ENCODE data around the gene WNT1.

The WNT1 gene

DNA sequence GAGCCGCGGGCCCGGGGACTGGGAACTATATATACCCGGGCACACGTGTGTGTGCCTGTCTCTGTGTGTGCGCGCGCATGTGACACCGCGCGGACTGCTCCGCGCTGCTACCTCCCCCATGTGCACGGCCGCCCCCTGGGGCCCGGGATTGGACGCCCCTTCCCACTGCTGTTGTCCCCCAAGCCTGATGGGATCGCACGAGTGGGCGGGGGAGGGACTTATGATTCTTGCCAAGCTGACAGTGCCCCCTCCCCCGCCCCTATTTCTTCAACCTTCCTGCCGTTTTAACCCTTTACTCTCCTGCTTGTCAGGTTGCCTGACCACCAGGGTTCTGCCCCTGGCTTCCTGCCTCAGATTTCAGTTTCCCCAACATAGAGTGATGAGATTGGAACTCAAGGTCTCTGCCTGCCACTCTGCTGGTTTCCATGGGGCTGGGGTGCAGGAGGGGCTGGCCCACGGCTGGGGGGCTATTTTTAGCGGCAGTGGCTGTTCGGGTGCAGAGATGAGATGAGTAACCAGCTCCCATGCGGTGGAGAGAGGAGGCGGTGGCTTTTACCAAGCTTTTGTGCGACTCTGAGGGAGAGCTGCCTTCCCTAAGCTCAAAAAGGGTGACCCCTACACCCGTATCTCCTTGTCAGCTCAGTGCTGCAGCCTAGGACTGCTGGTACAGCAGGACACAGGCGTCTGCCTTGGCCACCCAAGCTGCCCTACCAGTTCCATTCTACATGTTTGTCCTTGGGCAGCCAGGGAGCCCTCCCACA, 21.4 kb downstream of the WNT1 start, which contains the start of gene DDN:
DDN (minus strand) TSS at position 5 of the 761 bp plus-strand sequence. CDS start 88 bp downstream, outside the sequence.
- H3K4me3 Mint-ChIP-seq = peak within 1 kb of the TSS; percentile 67
- peaks cover 38% of the 10 kb centered on the region for H3K4me1 Mint-ChIP-seq
- no peaks in the 10 kb centered on the region for H3K9me3 Mint-ChIP-seq
- H3K36me3 Mint-ChIP-seq = peaks cover 22% of the 10 kb centered on the region
- peaks cover 39% of the 10 kb centered on the region for H3K27me3 Mint-ChIP-seq
- H3K27ac Mint-ChIP-seq = no peak within 1 kb of the TSS

DNA sequence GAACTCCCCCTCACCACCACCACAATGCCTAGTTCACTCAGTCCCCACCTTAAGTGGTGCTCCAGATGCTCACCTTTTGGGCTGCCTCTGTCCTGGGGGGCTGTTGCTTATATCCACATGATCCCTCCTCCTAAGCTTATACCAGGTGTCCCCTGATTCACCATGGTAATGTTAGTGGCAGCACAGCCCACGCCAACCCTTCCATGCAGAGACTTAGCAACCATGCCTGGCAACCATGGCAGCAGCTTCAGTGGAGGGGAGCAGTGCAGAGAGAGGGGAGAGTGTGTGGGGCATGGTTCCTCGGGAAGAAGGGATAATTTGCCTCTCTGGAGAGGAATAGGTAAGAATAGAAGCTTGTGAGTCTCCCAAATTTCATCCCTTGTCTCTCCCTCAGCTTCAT, 22.2 kb downstream of the WNT1 start:
- Mint-ChIP-seq H3K9me3 (no peaks in the 10 kb centered on the region), H3K36me3 (peaks cover 29% of the 10 kb centered on the region), H3K4me1 (peaks cover 33% of the 10 kb centered on the region), H3K27ac (no peak overlapping the region), H3K27me3 (peaks cover 34% of the 10 kb centered on the region), H3K4me3 (no peak overlapping the region)

DNA sequence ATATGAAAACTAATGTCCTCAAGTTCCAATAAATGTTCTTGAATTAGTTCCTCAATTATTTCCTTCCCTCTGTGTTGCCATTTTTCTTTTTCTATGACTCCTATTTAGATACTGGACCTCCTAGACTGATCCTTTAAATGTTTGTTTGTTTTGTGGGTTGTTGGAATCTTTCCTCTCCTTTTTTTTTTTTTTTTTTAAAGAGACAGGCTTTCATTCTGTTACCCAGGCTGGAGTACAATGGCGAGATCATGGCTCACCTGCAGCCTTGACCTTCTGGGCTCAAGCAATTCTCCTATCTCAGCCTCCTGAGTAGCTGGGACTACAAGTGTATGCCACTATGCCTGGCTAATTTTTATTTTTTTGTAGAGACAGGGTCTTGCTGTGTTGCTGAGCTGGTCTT, 30.8 kb downstream of the WNT1 start:
- Mint-ChIP-seq H3K27me3 (peaks cover 1% of the 10 kb centered on the region), H3K4me3 (no peak overlapping the region), H3K36me3 (peaks cover 26% of the 10 kb centered on the region), H3K9me3 (no peaks in the 10 kb centered on the region), H3K27ac (no peak overlapping the region), H3K4me1 (no peaks in the 10 kb centered on the region)

DNA sequence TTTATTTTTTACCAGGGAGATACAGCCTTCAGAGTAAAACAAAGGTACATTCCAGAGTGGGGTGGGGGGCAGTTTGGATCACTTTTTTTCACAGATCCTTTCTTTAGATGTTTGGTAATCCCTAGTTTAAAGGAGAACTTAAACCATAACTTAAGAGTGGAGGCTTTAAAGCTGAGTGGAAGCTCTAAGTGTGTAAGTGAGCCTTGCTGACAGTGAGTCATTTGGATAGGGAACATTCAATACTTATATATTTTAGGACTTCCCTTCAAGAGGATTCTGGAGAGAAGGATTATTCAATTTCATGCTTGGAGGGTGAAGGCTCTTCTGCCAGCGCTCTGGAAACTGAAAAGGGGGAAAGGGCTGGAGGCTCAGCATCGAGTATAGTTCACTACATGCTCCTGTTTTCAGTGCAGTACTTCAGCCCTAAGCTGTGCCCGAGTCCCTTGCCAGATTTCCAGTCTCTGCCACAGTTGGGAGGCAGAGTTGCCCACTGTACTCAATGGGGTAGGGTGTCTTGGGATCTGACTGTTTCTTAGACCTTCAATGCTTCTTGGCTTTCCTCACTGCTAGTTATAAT, 32.1 kb downstream of the WNT1 start:
- H3K27me3 Mint-ChIP-seq = no peaks in the 10 kb centered on the region
- H3K4me3 Mint-ChIP-seq = no peak overlapping the region
- no peak overlapping the region for H3K27ac Mint-ChIP-seq
- H3K36me3 Mint-ChIP-seq = peaks cover 18% of the 10 kb centered on the region
- no peaks in the 10 kb centered on the region for H3K9me3 Mint-ChIP-seq
- H3K4me1 Mint-ChIP-seq = peaks cover 2% of the 10 kb centered on the region

DNA sequence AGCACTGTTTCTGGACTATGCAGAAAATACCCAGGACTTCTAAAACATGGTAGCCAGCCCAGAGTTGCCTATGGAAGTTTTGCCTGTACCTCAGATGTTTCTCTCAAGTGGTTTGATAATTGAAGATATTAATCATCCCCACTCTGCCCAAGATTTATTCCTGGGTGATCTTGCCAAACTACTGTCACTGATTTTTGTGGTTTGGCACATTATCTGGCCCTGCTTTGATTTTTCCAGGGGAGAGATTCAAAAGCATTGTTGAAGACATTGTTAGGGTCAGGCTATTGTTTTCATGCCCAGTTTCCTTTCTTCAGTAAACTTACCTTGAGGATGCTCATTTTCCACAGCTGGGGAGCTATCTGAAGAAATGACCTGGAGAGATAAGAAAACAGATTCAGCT, 34.6 kb downstream of the WNT1 start:
- Mint-ChIP-seq H3K27ac (no peak overlapping the region), H3K9me3 (no peaks in the 10 kb centered on the region), H3K4me1 (peaks cover 26% of the 10 kb centered on the region), H3K4me3 (no peak overlapping the region), H3K27me3 (no peaks in the 10 kb centered on the region), H3K36me3 (peaks cover 24% of the 10 kb centered on the region)

DNA sequence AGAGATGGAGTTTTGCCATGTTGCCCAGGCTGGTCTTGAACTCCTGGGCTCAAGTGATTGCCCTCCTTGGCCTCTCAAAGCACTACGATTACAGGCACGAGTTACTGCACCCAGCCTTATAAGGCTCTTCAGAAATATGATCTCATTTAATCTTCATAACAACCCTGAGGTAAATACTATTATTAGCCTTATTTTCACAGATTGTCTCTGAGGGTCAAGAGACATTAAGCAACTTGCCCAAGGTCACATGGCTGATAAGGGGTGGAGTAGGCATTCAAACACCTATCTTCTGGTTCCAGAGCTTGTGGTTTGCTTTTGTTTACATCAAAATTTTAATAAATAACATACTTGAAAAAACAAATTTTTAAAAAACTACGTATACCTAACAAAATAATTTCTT, 35.3 kb downstream of the WNT1 start:
- Mint-ChIP-seq H3K4me1 (peaks cover 29% of the 10 kb centered on the region), H3K36me3 (peaks cover 20% of the 10 kb centered on the region), H3K9me3 (no peaks in the 10 kb centered on the region), H3K27me3 (no peaks in the 10 kb centered on the region), H3K4me3 (no peak overlapping the region), H3K27ac (no peak overlapping the region)

DNA sequence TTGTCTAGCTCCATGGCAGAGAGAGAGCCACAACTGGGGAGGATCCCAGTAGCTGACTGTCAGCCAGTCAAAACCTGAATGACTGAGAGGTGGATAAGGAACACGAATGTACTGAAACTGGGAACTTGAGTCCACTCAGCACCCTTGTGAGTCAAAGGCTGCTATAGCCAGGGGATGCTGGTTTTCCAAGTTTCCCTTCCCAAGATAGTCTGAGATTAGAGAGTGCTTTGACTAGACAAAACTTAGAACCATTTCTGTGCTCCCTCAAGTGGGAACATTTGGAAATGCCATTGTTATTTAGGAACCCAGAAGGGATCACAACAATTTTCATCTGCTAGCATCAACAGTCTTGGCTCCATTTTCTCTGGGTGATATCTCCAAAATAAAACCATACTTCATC, 36.4 kb downstream of the WNT1 start:
- Mint-ChIP-seq H3K9me3 (no peaks in the 10 kb centered on the region), H3K27me3 (no peaks in the 10 kb centered on the region), H3K4me3 (no peak overlapping the region), H3K27ac (no peak overlapping the region), H3K36me3 (peaks cover 19% of the 10 kb centered on the region), H3K4me1 (peaks cover 36% of the 10 kb centered on the region)

DNA sequence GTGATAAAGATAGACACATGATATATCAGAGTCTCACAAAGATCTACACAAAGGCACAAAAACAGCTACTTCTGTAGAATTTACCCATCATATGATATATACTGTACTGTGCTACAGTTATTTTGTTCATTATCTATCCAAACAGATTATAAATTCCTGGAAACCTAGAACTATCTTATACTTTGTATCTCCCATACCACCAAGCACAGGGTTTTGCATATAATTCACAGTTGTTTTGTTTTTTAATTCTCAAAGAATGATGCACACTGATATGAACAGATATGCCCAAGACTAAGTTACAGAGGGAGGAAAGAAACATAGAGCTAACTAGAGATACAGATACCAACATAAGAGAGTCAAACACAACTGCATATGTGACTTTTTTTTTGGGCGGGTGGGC, 37.1 kb downstream of the WNT1 start:
- no peaks in the 10 kb centered on the region for H3K27me3 Mint-ChIP-seq
- no peak overlapping the region for H3K27ac Mint-ChIP-seq
- peaks cover 16% of the 10 kb centered on the region for H3K36me3 Mint-ChIP-seq
- H3K9me3 Mint-ChIP-seq = no peaks in the 10 kb centered on the region
- H3K4me1 Mint-ChIP-seq = peaks cover 41% of the 10 kb centered on the region
- peak overlapping the region; percentile 36 for H3K4me3 Mint-ChIP-seq

DNA sequence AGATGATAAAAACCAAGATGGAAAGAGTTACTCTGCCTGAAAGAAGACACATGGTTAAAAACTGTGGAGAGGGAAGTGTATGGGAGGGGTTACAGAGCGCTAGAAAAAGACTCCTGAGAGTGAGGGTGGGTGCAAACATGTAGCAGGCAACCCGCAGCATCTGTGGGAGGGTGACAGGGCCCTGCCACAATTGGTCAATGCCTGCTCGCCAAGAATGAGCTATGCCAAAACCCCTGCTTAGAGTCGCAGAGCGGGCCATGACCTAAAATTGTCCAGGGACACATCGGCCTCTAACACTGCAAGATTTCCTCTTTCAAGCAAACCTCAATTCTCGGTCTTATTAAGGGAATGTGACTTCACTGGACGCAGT, 39.8 kb downstream of the WNT1 start:
- H3K4me1 Mint-ChIP-seq = peaks cover 41% of the 10 kb centered on the region
- H3K27me3 Mint-ChIP-seq = no peaks in the 10 kb centered on the region
- no peaks in the 10 kb centered on the region for H3K9me3 Mint-ChIP-seq
- peaks cover 17% of the 10 kb centered on the region for H3K36me3 Mint-ChIP-seq
- H3K4me3 Mint-ChIP-seq = peak overlapping the region; percentile 94
- peak overlapping the region; percentile 93 for H3K27ac Mint-ChIP-seq

DNA sequence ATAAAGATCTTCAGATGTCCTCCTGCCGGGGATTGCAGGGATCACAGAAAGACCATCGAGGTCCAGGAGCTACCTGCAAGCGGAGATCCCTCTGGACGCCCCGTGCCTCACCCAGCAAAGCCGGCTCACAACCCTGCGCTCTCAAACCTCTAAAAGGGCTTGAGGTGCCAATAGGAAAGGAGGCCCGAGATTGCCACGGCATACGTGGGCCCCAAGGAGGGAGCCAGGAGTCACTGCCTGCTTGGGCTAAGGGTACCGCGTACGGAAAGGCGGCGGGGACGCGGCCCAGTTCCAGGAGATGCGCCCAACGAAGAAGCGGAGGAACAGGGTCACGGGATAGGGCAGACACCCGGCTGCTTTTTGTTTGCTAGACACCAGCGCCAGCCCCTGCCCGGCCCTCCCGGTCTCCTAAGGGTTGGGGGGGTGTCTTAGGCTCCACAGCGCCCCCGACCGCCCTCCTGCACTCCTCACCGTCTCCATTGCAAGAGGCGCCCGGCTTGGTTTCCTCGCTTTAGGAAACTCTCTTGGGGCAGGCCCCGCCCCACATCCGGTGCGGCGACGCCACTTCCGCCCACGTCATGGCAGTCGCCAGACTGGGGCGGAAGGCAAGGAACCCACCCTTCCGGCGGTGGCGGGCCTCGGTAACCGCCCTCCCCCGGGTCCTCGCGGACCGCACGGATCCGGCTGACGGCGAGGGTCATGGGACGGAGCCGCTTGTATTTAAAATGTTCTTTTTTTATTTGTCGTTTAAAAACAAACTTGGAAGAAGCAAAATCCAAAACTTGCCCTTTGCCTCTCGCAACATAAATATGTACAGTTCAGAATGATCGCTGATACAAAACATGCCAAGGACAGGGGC, 40.4 kb downstream of the WNT1 start, which contains the start of gene PRKAG1:
PRKAG1 (minus strand) TSS at position 516 of the 859 bp plus-strand sequence; CDS start at position 480, 36 bp downstream.
- Mint-ChIP-seq H3K36me3 (peaks cover 19% of the 10 kb centered on the region), H3K9me3 (no peaks in the 10 kb centered on the region), H3K4me1 (peaks cover 41% of the 10 kb centered on the region), H3K27ac (peak within 1 kb of the TSS; percentile 96), H3K27me3 (no peaks in the 10 kb centered on the region), H3K4me3 (peak within 1 kb of the TSS; percentile 94)

DNA sequence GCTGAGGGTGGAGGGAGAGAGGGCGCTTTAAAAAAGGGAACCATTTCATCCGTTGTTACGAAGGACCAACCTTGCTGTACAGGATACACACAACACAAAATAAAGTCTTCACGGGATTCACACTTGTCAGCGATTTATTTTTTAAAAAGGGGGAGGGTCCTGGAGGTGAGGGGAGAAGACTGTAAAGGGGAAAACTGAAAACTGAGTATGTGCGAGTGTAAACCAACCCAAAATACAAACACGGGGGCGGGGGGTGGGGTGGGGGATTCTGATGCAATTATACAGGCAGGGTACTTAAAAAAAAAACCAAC, 41.0 kb downstream of the WNT1 start:
- peaks cover 19% of the 10 kb centered on the region for H3K36me3 Mint-ChIP-seq
- no peaks in the 10 kb centered on the region for H3K27me3 Mint-ChIP-seq
- peaks cover 41% of the 10 kb centered on the region for H3K4me1 Mint-ChIP-seq
- H3K27ac Mint-ChIP-seq = peak overlapping the region; percentile 96
- H3K9me3 Mint-ChIP-seq = no peaks in the 10 kb centered on the region
- H3K4me3 Mint-ChIP-seq = peak overlapping the region; percentile 94

DNA sequence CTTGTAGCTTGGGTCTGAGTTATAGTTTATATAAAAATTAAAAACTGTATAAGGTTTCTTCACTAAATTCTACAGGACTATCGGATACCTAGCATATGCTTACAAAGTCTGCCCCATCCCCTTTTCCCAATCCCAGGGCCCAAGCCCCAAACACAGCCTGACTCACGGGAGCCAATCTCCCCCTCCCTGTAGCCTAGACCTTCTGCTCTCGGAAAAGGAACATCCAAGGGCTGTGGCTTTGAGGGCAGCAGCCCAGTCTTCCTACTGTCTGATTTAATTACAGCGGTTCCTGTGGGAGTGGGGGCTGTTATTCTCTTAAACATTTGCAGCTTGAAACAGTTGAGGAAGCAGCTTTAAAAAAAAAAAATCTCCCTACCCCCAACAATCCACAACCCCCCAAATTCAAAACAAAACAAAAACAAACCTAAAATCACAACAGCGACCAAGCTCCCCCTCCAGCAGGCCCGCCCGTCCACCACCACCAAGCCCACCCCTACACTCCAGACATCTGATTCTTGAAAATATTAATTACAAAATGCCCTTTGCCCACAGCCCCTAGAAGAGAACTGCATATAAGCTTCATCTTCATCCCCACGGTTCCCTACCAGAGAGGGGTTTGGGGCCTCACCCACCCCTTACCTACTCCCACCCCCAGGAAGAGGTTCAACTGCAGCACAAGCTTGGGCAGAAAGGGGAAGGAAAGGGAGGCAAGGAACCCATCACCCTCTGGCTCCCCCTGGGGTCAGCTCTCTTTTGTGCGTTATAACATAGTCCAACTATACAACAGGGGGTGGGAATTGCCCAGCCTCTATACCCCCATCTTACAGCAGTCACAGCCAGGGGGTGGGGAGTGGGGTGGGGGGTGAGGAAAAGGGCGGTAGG, 41.6 kb downstream of the WNT1 start:
- peaks cover 18% of the 10 kb centered on the region for H3K36me3 Mint-ChIP-seq
- H3K27me3 Mint-ChIP-seq = no peaks in the 10 kb centered on the region
- no peaks in the 10 kb centered on the region for H3K9me3 Mint-ChIP-seq
- peaks cover 41% of the 10 kb centered on the region for H3K4me1 Mint-ChIP-seq
- H3K27ac Mint-ChIP-seq = peak overlapping the region; percentile 84
- H3K4me3 Mint-ChIP-seq = peak overlapping the region; percentile 94

DNA sequence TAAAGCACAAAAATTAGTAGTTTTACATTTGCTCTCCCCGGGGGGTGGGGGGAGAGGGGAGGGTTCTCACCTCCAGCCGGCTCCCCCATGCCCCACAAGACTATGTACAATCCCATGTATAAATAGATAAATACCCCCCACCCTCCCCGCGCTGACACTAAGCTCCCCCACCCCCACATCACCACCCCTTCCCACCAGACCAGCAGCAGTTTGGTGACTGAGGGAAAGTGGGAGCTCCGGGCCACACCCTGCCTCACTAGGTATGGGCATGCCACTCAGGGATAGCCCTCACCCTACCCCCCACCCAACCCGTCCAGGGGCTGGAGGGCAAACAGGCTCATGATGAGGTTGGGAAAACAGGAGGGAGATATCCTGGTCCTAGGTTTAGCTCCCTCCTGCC, 42.3 kb downstream of the WNT1 start:
- H3K4me3 Mint-ChIP-seq = no peak overlapping the region
- no peaks in the 10 kb centered on the region for H3K27me3 Mint-ChIP-seq
- H3K9me3 Mint-ChIP-seq = no peaks in the 10 kb centered on the region
- no peak overlapping the region for H3K27ac Mint-ChIP-seq
- H3K4me1 Mint-ChIP-seq = peaks cover 36% of the 10 kb centered on the region
- H3K36me3 Mint-ChIP-seq = peaks cover 18% of the 10 kb centered on the region

DNA sequence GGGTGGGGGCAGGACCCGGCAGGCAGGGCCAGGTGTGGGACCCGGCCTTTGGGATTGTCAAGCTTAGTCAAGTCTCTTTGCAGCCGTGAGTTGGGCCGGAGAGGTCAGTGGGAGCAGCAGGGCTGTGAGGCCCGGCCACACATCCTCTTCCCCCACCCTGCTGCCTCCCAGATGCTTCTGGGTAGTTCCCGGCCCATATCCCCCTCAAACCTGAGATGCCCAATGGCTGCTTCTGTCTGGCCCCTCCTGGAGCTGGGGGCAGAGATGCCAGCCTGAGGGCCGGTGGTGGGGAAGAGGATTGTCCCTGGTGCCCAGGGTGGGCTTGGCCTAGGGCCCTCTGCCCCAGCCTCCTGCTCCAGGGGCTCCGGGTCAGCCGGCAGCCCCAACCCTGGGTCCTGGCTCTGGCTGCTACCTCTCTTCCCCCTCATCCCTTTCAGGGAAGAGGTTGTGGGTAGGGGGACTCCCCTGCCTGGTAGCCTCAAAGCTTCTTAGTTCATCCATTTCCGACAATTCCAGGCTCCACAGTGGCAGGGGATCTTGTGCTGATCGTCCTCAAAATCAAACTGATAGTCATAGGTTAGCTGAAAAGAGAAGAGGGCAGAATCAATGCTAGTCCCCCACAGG, 43.3 kb downstream of the WNT1 start:
- no peaks in the 10 kb centered on the region for H3K27me3 Mint-ChIP-seq
- H3K9me3 Mint-ChIP-seq = no peaks in the 10 kb centered on the region
- no peak overlapping the region for H3K27ac Mint-ChIP-seq
- no peak overlapping the region for H3K4me3 Mint-ChIP-seq
- H3K4me1 Mint-ChIP-seq = peaks cover 28% of the 10 kb centered on the region
- H3K36me3 Mint-ChIP-seq = peaks cover 16% of the 10 kb centered on the region

Data from activated naive CD4-positive, alpha-beta T cell treated with anti-CD3 and anti-CD28 coated beads, Interleukin-2, amount 50 U/mL, for 24 hours (primary cell).